Prostate gland (tissue), 2 donors: ENCODE measurements around the gene HTR3C.
"Not testable (repeated sequence)": the region's sequence is repeated elsewhere in the genome, so short reads cannot be mapped to it uniquely, and the experiment has no call there.

Experiments used
- CTCF ChIP-seq, 4 experiments: fragments of 200-600 bp in 2 of 4; fragments of 450-650 bp in 2 of 4; sonication (generic) in 2 of 4; IDR thresholded peaks; 1 replicate in 3 of 4; 2 replicates in 1 of 4; pipeline ENCODE4 v1.5.1; 2016 to 2019; ENCODE audit warnings: antibody characterized with exemption in 4 of 4, mild to moderate bottlenecking in 2 of 4, moderate library complexity in 2 of 4
- POLR2A ChIP-seq: fragments of 450-650 bp; IDR thresholded peaks from one replicate; pipeline ENCODE4 v1.6.1; 2016; ENCODE audit warnings: antibody characterized with exemption, mild to moderate bottlenecking

GRCh38 chr3:184038307-184038706 lies 14.5 kb upstream of the HTR3C start:
- TF ChIP-seq CTCF (IDR thresholded peaks at IDR 0.05); POLR2A: not testable (repeated sequence)
